ENCODE results near the gene COBL.

The COBL gene

DNA sequence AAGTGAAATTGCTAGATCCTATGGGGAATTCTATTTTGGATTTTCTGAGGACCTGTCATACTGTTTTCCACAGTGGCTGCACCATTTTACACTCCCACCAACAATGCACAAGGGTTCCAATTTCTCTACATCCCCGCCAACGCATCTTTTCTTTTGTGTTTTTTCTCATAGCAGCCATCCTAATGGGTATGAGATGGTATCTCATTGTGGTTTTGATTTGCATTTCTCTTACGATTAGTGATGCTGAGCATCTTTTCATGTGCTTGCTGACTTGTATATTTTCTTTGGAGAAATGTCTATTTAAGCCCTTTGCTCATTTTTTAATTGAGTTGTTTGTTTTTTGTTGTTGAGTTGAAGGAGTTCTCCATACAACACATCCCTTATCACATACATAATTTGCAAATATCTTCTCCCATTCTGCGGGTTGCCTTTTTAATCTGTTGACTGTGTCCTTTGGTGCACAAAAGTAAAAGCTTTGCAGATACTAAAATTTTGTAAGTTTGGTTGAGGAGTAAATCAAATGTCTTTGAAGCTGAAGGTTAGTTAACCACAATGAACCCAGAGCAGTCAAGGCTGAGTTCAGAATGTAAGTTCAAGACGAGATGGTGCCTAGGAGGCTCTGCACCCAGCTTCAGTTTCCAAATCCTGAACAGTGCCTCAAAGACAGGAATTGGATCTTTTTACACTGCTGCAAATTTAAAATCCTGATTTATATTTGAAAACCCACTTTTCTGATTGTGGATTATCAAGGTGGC, 195.4 kb downstream of the COBL start:
- no peak for DNase-seq (ENCODE audit: low spot score)

DNA sequence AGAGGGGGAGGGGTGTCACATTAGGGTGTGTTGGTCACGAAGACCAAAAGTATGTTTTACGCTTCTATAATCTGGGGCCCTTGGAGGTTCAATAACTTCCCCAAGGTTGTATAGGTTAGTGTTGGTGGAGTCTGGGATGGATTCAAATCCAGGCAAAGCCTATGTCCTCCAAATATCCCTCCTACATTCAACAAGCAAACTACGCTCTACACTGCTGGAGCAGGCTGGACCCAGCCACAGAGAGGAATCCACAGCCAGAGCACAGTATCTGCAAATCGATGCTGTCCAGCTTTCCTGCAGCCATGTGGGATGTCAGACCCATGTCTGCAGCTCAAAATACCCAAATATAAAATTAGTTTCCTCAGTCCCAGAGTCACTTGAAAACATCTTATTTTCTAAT, 198.0 kb downstream of the COBL start:
- no peak for DNase-seq (ENCODE audit: low spot score)

DNA sequence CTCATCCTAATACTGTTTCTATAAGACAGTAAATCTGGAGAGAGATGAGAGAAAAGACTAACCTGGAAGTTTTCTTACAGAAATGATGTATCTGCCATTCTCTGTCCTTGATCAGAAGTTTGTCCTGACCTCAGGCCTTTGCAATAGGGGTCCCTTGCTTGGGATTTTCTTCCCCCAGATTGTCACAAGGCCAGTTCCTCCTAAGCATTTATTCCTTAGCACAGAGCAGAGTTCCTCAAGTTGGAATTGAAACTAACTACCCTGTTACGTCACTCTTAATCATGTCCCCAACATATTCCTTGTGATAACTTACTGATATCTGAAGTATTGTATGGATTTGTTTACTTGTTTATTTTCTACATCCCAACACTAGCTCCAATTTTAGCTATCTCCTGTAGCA, 202.1 kb downstream of the COBL start:
- no peak for DNase-seq (ENCODE audit: low spot score)

DNA sequence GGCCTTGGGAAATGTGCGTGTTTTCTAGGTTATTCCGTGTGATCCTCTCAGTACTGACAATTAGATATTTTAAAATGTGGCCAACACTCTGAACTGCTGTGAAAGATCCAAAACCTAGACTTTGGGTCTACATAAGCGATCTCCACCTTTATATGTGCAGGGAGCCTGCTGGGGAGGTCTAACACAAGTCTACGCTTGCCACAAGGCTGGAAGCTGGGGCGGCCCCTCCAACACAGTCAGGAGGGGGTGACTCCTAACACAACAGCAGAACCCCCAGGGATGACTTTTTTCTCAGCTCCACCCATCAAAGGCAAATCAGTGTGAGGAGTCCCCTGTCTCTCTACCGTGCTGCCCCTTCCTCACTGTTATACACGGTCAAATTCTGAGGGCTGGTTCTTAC, 202.6 kb downstream of the COBL start:
- no peak for DNase-seq (ENCODE audit: low spot score)

DNA sequence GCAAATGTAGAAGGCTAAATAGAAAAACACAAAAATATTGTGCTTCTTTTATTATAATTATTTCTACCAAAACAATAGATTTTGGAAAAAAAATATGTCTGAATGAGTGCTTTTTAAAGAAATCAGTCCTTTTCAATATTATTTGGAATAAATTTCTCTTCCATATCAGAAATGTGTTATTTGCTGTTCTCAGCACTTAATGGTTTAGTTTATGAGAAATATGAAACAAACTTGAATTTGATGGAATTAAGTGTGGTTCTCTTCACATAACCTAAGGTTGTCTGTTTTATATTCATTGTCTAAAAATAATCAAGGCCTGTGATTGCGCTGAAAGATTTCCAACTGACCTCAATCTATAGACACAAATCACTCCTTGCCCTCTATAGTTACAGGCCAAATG, 203.0 kb downstream of the COBL start:
- DNase-seq (ENCODE audit: low spot score): no peak

DNA sequence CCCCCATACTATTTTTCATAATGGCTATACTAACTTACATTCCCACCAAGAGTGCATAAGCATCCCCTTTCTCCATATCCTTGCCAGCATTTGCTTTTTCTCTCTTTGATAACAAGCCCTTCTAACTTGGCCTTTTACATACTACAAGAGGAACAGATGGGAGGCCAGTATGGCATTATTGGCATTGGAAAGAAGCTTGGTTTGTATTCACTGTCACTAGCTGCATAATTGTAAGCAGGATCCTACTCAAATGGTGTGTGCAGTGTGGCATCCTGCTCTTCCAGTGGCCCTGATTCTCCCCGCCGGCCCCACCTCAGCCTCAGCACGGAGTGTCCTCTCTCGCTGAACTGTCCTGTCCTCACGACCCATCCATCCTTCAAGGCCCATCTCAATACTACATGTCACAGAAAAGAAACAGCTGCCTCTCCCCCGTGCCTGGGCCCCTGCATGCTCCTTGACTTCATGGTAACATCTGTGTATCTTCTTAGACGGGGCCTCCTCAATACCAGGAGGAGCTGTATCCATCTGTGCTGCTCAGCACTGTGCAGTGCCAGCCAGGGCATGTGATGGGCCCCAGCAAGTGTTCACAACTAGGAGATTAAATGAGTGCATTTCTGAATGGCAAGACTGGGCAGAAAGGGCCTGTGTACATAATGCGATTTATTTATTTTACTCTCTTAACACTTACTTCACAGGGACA, 205.2 kb downstream of the COBL start:
- DNase-seq (ENCODE audit: low spot score): no peak

DNA sequence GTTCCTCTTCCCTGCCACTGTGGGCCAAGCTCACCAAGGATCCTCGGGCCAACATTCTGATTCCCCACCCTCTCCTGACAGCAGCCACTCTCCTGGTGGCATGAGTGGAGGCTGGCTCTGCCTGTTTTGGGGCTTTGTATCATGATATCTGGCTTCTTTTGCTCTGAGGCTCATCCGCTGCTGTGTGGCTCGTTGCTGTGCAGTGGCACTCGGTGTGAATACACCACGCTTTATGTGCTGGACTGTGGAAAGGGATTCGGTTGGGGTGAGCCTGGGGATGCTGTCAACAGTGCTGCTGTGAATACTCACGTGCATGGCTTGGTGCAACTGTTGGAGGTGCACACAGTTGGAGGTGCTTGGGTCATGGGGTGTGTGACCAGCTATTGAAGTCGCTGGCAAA, 208.5 kb downstream of the COBL start:
- no peak for DNase-seq (ENCODE audit: low spot score)

DNA sequence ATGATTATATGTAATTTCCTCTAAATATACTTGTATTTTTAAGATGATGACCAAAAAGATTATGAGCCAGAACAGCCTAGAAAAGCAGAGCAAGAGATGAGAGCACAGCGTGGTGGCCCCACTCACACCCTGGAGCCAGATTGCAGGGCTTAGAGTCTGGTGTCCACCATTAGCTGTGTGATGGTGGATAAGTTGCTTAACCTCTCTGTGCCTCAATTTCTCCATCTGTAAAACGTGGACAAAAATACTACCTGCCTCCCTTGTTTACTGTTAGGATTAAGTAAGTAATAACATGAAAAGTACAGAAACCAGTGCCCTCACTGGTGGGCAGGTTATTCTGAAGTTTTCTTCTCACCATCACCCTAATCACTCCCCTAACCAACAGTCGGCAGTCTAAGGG, 212.3 kb downstream of the COBL start:
- DNase-seq (ENCODE audit: low spot score): no peak

DNA sequence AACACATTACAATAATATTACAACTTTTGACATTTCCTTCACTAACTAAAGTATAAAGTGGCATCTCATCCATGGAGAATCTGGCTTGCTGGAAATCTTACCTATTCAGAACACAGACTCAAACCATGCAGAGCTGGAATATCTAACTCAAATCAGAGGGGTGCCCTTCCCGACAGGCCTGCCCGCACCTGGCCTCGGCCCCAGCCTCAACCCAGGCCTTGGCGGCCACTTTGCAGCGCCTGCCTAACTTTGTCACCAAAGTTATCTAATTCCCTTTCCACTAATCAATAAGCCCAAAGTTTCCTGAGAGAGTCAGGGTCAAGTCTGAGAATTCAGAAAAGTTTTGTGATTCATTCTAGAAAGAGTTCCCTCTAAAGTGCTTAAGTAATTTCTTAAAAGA, 212.9 kb downstream of the COBL start:
- no peak for DNase-seq (ENCODE audit: low spot score)

DNA sequence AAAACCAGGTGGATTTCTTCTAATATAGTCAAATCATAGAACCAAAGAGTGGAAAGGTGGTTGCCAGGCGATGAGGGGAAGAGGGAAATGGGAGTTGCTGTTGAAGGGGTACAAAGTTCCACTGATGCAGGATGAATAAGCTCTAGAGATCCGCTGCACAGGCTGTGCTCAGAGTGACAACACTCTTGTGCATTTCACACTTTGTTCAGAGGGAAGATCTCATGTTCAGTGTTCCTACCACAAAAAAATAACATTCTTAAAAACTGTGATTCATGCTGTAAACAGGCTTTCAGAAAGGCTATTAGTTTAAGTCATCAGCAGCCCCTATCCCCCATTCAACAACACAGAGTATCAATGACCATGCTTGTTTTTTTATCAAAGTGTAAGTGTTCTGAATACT, 213.8 kb downstream of the COBL start:
- DNase-seq (ENCODE audit: low spot score): no peak

DNA sequence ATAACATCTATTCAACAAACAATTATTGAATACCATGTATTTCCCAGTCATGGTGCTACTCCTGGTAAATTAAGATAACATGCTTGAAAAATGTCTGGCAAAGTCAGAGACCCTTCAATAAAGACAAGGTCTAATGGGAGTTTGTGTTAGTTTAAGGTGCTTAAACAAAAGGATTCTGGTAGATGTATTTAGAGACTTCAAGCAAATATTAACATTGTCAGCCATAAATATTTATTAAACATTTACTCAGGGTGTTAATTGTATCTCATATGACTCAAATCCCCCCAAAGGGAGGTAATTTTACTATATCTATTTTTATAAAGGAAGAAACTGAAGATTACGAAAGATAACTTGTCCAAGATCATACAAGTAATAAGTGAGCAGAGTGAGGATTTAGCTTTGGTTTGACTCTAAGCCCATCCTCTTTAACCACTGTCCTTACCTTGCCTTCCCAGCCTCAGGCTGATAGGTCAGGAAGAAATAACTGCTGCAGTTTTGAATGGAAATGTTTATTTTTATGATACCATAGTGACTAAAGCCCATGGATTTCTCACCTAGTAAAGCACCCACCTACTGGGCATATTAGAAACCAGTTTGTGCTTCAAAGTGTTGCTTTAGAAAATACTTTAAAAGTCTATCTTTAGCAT, 215.4 kb downstream of the COBL start:
- no peak for DNase-seq (ENCODE audit: low spot score)

DNA sequence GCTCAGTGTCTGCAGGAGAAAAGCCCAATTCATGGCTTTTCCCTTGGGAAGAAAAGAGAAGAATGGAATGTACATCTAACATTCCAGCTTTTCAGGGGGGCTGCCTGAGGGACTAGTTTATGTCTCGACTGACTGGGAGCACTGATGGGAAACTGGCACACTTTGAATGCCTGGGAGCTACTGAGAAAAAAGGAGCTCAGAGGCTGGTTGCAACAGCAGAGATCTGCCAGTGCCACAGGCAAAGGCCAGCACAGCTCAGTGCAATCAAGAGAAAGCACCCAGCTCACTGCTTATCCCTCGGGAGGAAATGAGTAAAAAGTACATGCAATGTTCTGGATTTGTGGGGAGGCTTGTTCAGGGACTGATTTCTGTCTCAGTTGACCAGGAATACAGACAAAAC, 226.2 kb downstream of the COBL start:
- no peak for DNase-seq (ENCODE audit: low spot score)

DNA sequence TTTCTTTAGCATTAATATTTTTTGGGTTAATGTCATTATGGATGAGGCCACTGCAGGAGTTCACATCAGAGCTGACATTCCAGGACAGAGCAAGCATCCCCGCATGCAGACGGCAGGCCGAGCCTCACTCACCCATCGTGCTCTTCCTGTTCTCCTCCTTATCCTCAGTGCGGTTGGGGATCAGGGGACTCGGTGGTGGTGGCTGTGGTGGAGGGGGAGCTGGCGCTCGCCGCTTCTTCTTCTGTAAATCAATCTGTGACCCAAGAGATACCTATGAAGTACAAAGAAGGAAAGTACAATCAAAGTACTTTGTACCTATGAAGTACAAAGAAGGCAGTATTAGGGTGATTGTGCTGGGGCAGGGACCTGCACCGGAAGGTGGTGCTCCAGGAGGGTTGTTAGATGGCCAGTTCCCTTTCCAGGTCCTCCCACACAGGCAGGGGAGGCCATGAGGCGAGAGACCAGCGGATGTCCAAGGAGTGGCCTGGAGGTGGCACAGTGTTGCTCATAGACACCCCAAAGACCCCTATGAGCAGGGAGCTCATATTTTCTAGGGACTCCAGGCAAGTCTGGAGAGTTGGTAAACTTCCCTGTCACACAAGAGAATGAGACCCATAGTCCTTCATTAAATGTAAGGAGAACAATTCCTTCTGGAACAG, 231.4 kb downstream of the COBL start:
- no peak for DNase-seq (ENCODE audit: low spot score)

DNA sequence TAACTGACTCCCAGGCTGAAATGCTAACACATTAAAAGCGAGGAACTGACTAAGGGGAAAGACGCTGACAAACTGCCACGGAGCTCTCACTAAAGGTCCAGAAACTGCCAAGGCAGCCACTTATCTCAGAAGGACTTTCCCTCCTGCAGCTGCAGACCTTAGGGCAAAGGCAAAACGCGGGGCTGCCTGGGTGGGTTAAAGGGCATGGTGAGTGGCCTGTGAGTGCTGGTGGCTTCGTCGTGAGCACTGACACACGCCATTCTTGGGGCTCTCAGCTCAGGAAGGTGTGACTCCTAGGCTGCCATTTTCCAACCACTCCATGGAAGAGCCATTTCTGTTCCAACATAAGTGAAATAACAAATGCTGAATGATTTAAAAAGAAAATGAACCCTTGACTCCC, 232.5 kb downstream of the COBL start:
- DNase-seq (ENCODE audit: low spot score): no peak

DNA sequence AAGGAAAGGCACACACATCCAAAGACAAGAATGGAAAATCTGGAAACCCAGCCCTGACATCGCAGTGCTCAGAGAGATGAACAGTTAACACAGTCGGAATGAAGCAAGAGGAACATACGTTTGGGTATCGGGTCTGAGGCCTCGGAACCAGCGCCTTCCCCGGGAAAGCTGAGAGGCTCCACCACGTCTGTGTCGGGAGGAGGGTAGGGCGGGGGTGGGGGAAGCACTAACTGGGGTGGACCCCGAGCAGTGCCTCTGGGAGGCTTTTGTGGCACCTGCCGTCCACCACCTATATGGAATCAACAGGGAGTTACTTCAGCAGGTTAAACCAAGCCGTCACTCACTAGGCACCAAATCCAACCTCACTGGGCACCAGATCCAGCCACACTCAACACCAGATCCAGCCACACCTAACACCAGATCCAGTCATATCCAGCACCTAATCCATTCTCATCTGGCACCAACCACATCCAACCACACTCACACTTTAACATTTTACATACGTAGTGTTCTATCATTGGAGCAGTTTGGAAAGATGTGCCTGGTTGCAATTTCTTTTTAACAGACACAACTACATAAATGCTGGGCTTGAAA, 233.6 kb downstream of the COBL start:
- DNase-seq (ENCODE audit: low spot score): no peak

DNA sequence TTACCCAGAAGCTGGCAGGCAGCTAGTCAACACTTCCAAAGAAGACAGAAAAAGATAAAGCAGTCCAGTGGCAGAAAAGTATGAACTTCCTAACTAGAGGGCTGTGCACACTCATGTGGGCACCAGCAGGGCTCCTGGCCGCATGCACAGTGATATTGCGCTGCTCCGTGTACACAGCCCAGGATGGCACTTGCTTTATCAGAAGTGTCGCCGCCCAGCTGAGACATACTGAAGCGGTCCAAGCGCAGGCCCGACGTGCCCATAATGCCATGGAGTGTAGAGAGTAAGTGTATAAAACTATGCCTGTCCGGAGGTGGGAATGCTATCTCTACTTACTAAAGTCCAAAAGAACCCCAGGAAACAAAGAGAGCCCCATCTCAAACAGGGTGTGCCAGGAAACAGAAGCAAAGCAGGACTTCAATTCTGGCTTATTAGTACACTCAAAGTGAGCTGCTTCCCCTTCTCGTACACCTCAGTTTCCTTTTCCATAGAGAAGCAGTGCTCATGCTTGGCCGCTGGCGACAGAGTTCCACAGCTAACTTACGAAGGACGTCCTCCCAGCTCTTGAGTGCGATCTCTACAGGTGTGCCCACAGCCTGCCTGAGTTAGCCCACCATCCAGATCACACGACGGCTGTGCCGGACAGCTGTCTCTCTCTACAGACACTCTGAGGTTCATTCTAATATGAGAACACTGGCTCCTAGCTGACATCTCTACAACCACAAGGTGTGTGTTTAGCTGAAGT, 234.3 kb downstream of the COBL start:
- no peak for DNase-seq (ENCODE audit: low spot score)

DNA sequence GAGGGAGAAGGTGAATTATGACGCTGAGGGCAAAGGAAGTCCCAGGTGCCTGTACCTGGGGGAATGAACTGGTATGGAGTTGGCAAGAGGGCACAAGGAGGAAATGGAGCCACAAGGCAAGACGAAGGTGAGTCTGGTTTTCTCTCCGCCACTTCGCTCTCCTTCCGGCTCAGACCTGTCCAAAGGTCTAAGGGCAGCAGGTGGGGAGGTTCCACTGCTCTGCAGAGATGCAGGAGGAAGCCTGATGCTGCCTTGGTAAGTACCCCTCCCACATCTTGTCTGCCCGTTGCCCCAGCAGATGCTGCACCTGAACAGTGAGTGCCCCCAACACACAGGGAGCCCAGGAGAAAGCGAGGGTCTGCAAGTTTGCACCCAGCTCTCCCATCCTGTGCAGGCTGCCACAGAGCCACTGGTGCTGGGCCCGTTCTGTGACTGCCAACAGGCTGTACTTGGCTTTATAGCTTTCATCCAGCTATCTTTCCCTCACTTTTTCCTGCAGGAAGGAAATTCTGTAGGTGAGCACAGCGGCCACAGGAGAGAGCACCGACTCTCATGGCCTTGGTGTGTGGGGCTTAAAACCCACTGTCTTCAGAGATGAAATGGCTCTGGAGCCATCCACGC, 235.2 kb downstream of the COBL start:
- no peak for DNase-seq (ENCODE audit: low spot score)

DNA sequence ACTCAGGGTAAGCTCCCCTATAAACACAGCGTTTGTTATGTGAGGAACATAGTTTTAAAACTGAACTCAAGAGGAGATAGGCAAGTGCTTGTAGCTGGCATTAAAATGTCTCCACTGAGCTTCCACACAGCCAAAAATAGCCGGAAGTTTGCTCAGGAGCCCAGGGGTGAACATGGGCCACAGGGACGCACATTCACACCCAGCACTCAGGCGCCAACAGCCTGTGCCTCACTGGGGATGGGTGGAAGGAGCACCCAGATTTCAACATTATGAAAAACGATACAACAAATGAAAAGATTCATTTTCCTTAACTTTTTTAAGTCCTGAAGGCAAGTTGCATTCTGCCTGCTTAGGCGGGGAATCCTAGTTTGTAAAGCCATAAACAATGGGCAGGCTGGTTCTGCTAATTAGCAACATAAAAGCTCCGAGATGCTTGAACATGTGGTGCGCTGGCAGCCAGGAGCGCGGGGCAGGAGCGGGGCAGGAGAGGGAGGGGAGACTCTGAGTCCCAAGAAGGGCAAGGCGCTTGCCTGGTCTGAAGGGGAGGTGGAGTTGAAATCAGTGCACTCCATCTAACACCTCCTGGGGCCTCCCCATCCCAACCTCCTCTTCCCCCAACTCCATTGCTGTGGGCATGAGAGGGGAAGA, 235.9 kb downstream of the COBL start:
- no peak for DNase-seq (ENCODE audit: low spot score)

DNA sequence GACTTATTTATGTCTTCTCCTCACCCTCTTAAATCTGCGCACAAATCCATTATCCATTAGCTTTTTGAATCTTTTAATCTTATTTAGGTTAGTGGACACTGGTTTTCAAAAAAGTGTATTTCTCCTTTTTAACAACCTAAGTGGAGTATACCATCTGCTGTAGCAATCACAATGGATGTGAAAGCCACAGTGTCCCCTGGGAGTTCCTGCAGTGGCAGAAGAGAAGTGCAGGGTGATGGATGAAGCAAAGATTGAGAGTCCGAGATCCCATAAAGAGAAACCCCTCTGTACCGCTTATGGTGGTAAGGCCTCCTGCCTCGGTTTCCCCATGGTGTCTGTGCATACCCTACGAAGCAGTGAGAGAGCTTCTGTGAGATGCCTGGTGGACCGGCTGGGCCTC, 236.4 kb downstream of the COBL start:
- no peak for DNase-seq (ENCODE audit: low spot score)

DNA sequence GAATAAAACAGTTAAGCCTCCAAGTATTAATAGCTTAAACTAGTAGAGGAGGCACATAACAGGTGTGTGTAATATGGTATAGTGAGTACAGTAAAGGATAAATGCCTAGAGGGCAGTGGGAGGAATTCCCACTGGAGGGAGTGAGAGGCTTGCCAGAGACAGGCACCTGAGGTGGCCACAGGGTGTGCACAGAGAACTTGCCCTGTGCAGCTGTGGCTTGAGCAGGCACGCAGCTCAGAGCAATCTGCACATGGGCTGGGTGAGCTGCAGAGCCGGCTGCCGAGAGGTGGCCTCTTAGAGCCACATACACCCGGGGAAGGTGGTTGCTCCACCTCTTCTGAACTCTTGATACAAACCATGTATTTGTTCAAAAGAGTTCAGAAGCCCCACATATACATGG, 237.1 kb downstream of the COBL start:
- no peak for DNase-seq (ENCODE audit: low spot score)

DNA sequence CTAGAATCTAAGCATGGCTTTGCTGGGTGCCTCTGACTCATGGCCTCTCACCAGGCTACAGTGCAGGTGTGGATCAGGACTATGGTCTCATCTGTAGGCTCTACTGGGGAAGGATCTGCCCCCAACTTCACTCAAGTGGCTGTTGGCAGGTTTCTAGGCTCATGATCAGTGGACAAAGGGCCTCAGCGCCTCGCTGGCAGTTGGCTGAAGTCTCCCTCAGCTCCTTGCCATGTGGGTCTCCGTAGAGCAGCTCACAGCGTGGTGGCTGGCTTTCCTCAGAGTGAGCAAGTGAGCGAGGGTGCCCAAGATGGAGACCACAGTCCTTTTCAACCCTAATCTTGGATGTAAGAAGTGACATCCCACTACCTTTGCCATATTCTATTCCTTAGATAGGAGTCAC, 238.0 kb downstream of the COBL start:
- DNase-seq (ENCODE audit: low spot score): no peak

All from SW480 (cell line).